Panc1 (cell line): ENCODE measurements around the gene PLA2G10. TPM values are rescaled to one million over a fixed set of nuclear protein-coding genes. Genes with fewer than 3 reads are reported as not detected.

Source experiments
- ATAC-seq: fragments of 200-7000 bp; cut with Tn5 transposase; 2 replicates; pipeline ENCODE4 v1.9.1; 2020; ENCODE audit warnings: mild to moderate bottlenecking, moderate library complexity
- BruUV-seq: library from RNA; stranded (reverse); fragments of 400-500 nt; replicated peaks from 2 replicates; lab custom pipeline; 2021; lab: Mats Ljungman, UMichigan
- CTCF ChIA-PET: fragments of 300-600 bp; sonication (Branson Sonifier 250); formaldehyde crosslinking; loops from one replicate; lab custom pipeline; 2022; ENCODE audit warnings: antibody characterized with exemption; lab: Charles Lee
- POLR2A ChIA-PET: fragments of 300-600 bp; sonication (Branson Sonifier 250); formaldehyde crosslinking; loops from one replicate; lab custom pipeline; 2022; ENCODE audit warnings: antibody characterized with exemption; lab: Charles Lee
- DNase-seq: peaks from one replicate; pipeline ENCODE4 v3.0.0-alpha.2; 2010; ENCODE audit warnings: low read depth, low spot score
- H3K27ac ChIP-seq: 2 replicates; pipeline ENCODE4 v1.5.1; 2011; ENCODE audit warnings: mild to moderate bottlenecking, low read length, inconsistent platforms
- H3K27me3 ChIP-seq: fragments of 200-500 bp; sonication (Bioruptor generic); 2 replicates; pipeline ENCODE4 v1.6.0; 2014; ENCODE audit warnings: low read length, inconsistent platforms; ENCODE audit not compliant: control insufficient read depth, insufficient read depth
- H3K36me3 ChIP-seq: fragments of 200-500 bp; sonication (Bioruptor generic); 2 replicates; pipeline ENCODE4 v1.5.1; 2014; ENCODE audit warnings: inconsistent platforms, mild to moderate bottlenecking, low read length, moderate library complexity; ENCODE audit not compliant: control insufficient read depth, insufficient read depth
- H3K4me1 ChIP-seq: 2 replicates; pipeline ENCODE4 v1.5.1; 2011; ENCODE audit warnings: inconsistent platforms, mild to moderate bottlenecking, low read length, moderate library complexity; ENCODE audit not compliant: control insufficient read depth, insufficient read depth
- H3K4me3 ChIP-seq, 2 experiments: 2 replicates each; pipeline ENCODE4 v1.5.1; 2011 to 2012; ENCODE audit warnings: low read depth in 2 of 2, low read length in 2 of 2, mild to moderate bottlenecking in 2 of 2, inconsistent platforms in 1 of 2, moderate library complexity in 1 of 2
- H3K9me3 ChIP-seq: fragments of 200-500 bp; sonication (Bioruptor generic); 2 replicates; pipeline ENCODE4 v1.5.1; 2014; ENCODE audit warnings: low read depth, mild to moderate bottlenecking, inconsistent platforms, low read length, moderate library complexity; ENCODE audit not compliant: control insufficient read depth, insufficient read depth
- CTCF ChIP-seq: fragments of 450-650 bp; IDR thresholded peaks from 2 replicates; pipeline ENCODE4 v1.5.1; 2017; ENCODE audit warnings: mild to moderate bottlenecking
- POLR2AphosphoS5 ChIP-seq: IDR thresholded peaks from 2 replicates; pipeline ENCODE4 v1.6.1; 2012; ENCODE audit warnings: mild to moderate bottlenecking, low read depth, low read length, moderate library complexity
- REST ChIP-seq, 2 experiments: IDR thresholded peaks; 2 replicates each; pipeline ENCODE4 v1.6.1; 2011 to 2012; ENCODE audit warnings: low read depth in 2 of 2, control low read depth in 1 of 2, low read length in 1 of 2, mild to moderate bottlenecking in 1 of 2, moderate library complexity in 1 of 2; ENCODE audit not compliant: insufficient read depth in 1 of 2
- SIN3A ChIP-seq: IDR thresholded peaks from 2 replicates; pipeline ENCODE4 v1.6.1; 2012; ENCODE audit warnings: low read depth, mild to moderate bottlenecking, low read length, moderate library complexity, borderline replicate concordance; ENCODE audit not compliant: insufficient read depth
- TCF7L2 ChIP-seq: IDR thresholded peaks from 2 replicates; pipeline ENCODE4 v1.6.1; 2011; ENCODE audit warnings: mild to moderate bottlenecking, low read depth, low read length, inconsistent platforms
- in situ Hi-C: cut with HindIII; loops from 2 replicates; pipeline ENCODE4 v1.10.0; 2016; ENCODE audit warnings: low sequenced_read_pairs, low pct_unique_long_range_greater_than_20kb
- intact Hi-C: fragments of 100-400 bp; cut with micrococcal nuclease; formaldehyde crosslinking; loops from one replicate; pipeline ENCODE4 v1.10.0; 2022; ENCODE audit not compliant: unreplicated experiment
- total RNA-seq: library from RNA; stranded (reverse); gene quantifications from one replicate; pipeline ENCODE4 v1.2.1, GENCODE V29; 2021; ENCODE audit not compliant: unreplicated experiment

Gene PLA2G10
- total RNA-seq, 1 experiment from 2014 or later = 0.23 TPM

GRCh38 chr16:14629919-14630619 is 64.0 kb downstream of the PLA2G10 start, which contains the start of gene PARN:
PARN (minus strand) TSS chr16:14630260; CDS start chr16:14630125, 135 bp downstream.
- no peaks in the 10 kb centered on the region for H3K27me3 ChIP-seq
- no peaks in the 10 kb centered on the region for H3K9me3 ChIP-seq
- CTCF ChIA-PET = no interaction called here
- H3K36me3 ChIP-seq = peaks cover 24% of the 10 kb centered on the region
- ATAC-seq = peak; percentile 79
- intact Hi-C loops (loop anchor here (5.0 kb wide), 1 partner anchor 328 kb away; no protein-coding TSS in a partner anchor), in situ Hi-C loops (no loop called here)
- H3K27ac ChIP-seq = peak within 1 kb of the TSS; percentile 99
- TF ChIP-seq POLR2AphosphoS5 (peak; percentile 91), SIN3A (peak; percentile 90; the same call in 1 of the 2 replicates), REST (IDR thresholded peaks at IDR 0.05; ENCODE audit: insufficient read depth in 1 of 2, low read depth in 2 of 2, low read length in 1 of 2) (no peak)
- BruUV-seq = no TSS peak
- POLR2A ChIA-PET = no interaction called here
- H3K4me3 ChIP-seq = peak within 1 kb of the TSS; percentile 77 to 95
- peaks cover 31% of the 10 kb centered on the region for H3K4me1 ChIP-seq
- peak; percentile 98 for DNase-seq

GRCh38 chr16:14629612-14629918 is 64.5 kb downstream of the PLA2G10 start:
- in situ Hi-C loops = no loop called here
- peaks cover 27% of the 10 kb centered on the region for H3K4me1 ChIP-seq
- peaks cover 24% of the 10 kb centered on the region for H3K36me3 ChIP-seq
- CTCF ChIA-PET = no interaction called here
- DNase-seq (no peak), ATAC-seq (no peak; the same call in 1 of the 2 replicates)
- no TSS peak for BruUV-seq
- peak overlapping the region; percentile 99 for H3K27ac ChIP-seq
- intact Hi-C loops = no loop called here
- peak overlapping the region; percentile 77 to 95 for H3K4me3 ChIP-seq
- no peaks in the 10 kb centered on the region for H3K27me3 ChIP-seq
- POLR2A ChIA-PET = no interaction called here
- H3K9me3 ChIP-seq = no peaks in the 10 kb centered on the region
- TF ChIP-seq CTCF (no peak), REST (IDR thresholded peaks at IDR 0.05; ENCODE audit: insufficient read depth in 1 of 2, low read depth in 2 of 2, low read length in 1 of 2) (no peak), SIN3A (no peak), POLR2AphosphoS5 (no peak), TCF7L2 (no peak)
